Measurements from ENCODE around the gene SPPL2C. TPM values are rescaled to one million over a fixed set of nuclear protein-coding genes. Genes with fewer than 3 reads are reported as not detected.

The SPPL2C gene
- total RNA-seq, 1 donor from 2014 or later: not detected

DNA sequence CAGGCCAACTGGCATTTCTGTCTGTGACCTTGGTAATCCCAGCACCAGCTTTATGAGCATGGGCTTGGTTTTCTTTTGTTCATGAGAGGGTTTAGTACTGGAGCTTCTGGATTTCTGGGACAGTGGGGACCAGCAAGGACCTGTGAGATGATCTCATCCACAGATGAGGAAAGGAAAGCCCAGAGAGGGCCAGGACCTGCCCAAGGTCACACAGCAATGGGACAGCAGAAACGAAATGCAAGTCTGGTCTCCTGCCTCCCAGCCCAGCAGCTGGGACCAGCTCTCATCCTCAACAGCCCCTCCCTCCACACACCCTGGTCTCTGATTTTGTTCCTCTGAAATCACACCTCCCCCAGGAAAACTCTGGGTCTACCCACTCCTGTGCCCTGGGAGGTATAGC is 7.2 kb downstream of the SPPL2C start:
- TF ChIP-seq, protein P1, sequence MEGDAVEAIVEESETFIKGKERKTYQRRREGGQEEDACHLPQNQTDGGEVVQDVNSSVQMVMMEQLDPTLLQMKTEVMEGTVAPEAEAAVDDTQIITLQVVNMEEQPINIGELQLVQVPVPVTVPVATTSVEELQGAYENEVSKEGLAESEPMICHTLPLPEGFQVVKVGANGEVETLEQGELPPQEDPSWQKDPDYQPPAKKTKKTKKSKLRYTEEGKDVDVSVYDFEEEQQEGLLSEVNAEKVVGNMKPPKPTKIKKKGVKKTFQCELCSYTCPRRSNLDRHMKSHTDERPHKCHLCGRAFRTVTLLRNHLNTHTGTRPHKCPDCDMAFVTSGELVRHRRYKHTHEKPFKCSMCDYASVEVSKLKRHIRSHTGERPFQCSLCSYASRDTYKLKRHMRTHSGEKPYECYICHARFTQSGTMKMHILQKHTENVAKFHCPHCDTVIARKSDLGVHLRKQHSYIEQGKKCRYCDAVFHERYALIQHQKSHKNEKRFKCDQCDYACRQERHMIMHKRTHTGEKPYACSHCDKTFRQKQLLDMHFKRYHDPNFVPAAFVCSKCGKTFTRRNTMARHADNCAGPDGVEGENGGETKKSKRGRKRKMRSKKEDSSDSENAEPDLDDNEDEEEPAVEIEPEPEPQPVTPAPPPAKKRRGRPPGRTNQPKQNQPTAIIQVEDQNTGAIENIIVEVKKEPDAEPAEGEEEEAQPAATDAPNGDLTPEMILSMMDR (IDR thresholded peaks at IDR 0.05; ENCODE audit: insufficient read depth, low read length, poor library complexity, severe bottlenecking): no peak
- Histone ChIP-seq H3K4me3 (ENCODE audit: low read depth, low read length) (no peak overlapping the region), H3K27me3 (ENCODE audit: control insufficient read depth, insufficient read depth, low read length) (peaks cover 17% of the 10 kb centered on the region), H3K36me3 (ENCODE audit: control insufficient read depth, insufficient read depth, low read length) (no peaks in the 10 kb centered on the region)
- no peak for DNase-seq (ENCODE audit: low read depth)

DNA sequence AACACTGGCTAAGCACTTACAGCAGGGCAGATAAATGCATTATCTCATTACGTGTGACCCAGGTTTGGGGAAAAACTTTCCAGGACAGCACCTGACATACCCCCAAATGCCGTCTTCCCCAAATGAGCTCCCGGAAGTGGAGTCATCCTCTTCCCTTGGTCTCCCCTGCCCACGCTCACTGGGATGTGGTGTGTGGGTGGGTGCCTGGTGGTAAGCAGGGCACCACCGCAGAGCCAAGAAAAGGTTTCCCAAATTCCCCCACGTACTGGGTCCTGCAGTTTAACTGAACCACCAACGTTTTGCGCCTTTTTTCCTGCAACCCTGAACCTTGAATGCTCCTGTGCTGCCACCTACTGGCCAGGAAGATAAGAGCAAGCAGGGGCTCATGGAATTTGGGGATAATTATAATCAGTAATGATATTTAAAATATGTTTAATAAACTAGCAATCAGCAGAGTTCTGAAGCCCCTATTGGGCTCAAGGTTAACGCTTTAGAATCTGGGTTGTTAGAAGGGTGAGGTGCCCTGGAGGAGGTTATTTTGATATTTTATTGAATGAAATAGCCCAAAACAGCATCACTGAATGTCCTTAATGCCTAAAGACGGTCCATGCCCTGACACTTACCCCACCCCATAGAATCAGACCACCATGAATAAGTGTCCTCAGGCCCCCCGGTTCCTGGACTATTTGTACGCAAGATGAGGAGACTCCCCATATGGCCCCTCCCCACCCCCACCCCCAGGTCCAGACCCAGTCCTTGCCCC is 8.0 kb downstream of the SPPL2C start:
- peaks cover 14% of the 10 kb centered on the region for H3K27me3 ChIP-seq (ENCODE audit: control insufficient read depth, insufficient read depth, low read length)
- H3K36me3 ChIP-seq (ENCODE audit: control insufficient read depth, insufficient read depth, low read length): no peaks in the 10 kb centered on the region
- DNase-seq (ENCODE audit: low read depth): peak; percentile 10
- no peak overlapping the region for H3K4me3 ChIP-seq (ENCODE audit: low read depth, low read length)
- TF ChIP-seq, protein P1 (IDR thresholded peaks at IDR 0.05; ENCODE audit: insufficient read depth, low read length, poor library complexity, severe bottlenecking): peak; percentile 90

DNA sequence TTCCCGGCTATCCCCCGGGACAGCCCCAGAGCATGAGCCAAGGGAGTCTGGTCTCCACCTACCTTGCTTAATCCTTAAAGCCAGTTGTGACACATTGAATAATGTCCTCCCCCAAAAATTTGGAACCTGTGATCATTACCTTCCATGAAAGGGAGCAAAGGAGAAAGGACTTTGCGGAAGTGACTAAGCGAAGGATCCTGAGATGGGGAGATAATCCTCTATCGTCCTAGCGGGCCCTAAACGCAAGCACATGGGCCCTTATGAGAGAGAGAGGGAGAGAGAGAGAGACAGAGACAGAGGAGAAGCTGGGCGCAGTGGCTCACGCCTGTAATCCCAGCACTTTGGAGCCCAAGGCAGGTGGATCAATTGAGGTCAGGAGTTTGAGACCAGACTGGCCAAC is 9.5 kb downstream of the SPPL2C start:
- Histone ChIP-seq H3K27me3 (ENCODE audit: control insufficient read depth, insufficient read depth, low read length) (peaks cover 14% of the 10 kb centered on the region), H3K36me3 (ENCODE audit: control insufficient read depth, insufficient read depth, low read length) (no peaks in the 10 kb centered on the region), H3K4me3 (ENCODE audit: low read depth, low read length) (no peak overlapping the region)
- DNase-seq (ENCODE audit: low read depth): no peak
- TF ChIP-seq, protein P1 (IDR thresholded peaks at IDR 0.05; ENCODE audit: insufficient read depth, low read length, poor library complexity, severe bottlenecking): no peak

DNA sequence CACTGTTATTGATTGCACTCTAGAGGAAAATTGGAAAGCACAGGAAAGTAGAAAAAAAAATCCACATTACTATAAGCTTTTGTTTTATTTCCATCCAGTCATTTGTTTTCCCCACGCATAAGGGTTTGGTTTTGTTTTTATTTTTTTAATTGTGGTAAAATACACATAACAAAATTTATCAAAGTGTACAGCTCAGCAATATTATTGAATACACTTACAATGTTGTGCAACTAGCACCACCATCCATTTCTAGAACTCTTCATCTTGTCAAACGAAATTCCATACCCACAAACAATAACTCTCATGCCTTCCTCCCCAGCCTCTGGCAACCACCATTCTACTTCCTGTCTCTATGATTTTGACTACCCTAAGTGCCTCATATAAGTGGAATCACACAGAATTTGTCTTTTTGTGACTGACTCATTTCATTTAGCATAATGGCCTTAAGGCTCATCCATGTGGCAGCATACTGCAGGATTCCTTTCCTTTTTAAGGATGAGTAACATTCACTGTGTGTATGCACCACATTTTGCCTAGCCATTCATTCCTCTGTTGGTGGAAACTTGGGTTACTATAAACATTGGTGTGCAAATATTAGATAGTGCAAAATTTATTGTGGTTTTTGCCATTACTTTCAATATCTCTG is 11.1 kb downstream of the SPPL2C start:
- no peak overlapping the region for H3K4me3 ChIP-seq (ENCODE audit: low read depth, low read length)

DNA sequence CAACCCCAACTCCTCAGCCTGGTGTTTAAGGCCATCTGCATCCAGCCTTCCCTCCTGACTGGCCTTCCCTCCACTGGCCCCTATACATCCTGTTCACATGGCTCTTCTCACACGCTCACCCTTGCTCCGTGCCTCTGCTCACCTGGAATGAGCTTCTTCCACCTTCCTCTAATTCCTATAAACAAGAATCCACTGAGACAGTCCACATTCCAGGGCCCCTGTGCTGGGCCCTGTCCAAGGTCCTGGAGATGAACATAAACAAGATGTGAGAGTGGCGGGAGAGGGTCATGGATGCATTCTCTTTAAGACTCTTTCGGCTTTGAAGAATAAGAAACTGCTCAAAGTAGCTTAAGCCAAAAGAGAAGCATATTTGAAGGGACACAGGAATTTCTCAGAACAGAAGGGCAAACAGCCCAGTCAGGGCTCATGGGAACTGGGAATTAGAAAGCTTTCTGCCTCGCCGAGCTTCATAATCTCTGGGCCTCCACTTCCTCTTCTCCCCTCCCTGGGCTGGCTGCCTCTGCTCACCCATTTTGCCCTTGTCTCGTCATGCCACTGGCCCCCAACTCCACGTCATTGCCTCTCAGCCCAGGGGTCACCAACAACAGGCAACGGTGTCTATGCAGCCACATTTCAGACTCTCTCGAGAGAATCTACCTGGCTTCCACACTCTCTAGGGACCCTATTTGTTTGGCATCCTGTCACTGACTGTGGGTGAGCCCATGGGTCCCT is 13.5 kb downstream of the SPPL2C start:
- peaks cover 2% of the 10 kb centered on the region for H3K27me3 ChIP-seq (ENCODE audit: control insufficient read depth, insufficient read depth, low read length)
- no peaks in the 10 kb centered on the region for H3K36me3 ChIP-seq (ENCODE audit: control insufficient read depth, insufficient read depth, low read length)
- H3K4me3 ChIP-seq (ENCODE audit: low read depth, low read length): no peak overlapping the region
- peak; percentile 2 for DNase-seq (ENCODE audit: low read depth)
- TF ChIP-seq, protein P1 (IDR thresholded peaks at IDR 0.05; ENCODE audit: insufficient read depth, low read length, poor library complexity, severe bottlenecking): no peak

More for the DNA sequence above, 11.1 kb downstream of the SPPL2C start:
- Histone ChIP-seq H3K36me3 (ENCODE audit: control insufficient read depth, insufficient read depth, low read length) (no peaks in the 10 kb centered on the region), H3K27me3 (ENCODE audit: control insufficient read depth, insufficient read depth, low read length) (peaks cover 12% of the 10 kb centered on the region)
- TF ChIP-seq, protein P1 (IDR thresholded peaks at IDR 0.05; ENCODE audit: insufficient read depth, low read length, poor library complexity, severe bottlenecking): no peak
- no peak for DNase-seq (ENCODE audit: low read depth)
